ENCODE measurements around the gene NPTXR. TPM values are rescaled to one million over a fixed set of nuclear protein-coding genes. Genes with fewer than 3 reads are reported as not detected.

Gene NPTXR
- total RNA-seq, 4 donors from 2014 or later: 7.9 to 21.7 (median 12.5) TPM

DNA sequence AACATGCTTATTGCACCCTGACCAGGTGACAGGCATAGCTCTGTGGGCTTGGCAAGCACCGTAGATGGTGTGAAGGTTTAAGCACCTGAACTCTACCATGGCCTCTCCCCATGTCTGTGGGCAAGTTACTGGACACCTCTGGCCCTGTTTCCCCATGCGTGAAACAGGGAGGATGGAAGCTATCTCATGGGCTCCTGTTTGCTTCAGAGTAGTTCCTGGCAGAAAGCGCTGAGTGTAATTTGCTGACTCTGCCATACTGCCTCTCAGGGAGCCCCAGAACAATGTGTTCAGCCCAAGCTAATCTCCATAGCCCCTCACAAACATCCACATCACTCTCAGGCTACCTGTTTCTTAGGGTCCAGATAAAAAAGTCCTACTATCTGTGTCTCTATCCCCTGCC lies 25.8 kb upstream of the NPTXR start:
- no peaks in the 10 kb centered on the region for H3K9me3 ChIP-seq
- WGBS, 2 donors (ENCODE audit: low coverage in 1 of 2): 31 to 40% methylated on average over 2 to 3 of the region's 3 CpGs
- H3K4me1 ChIP-seq: peaks cover 13 to 82% (median 32%) of the 10 kb centered on the region in 3 donors
- peak overlapping the region in 3 of 4 donors; percentile 95 to 98 (median 96) for H3K27ac ChIP-seq
- no peaks in the 10 kb centered on the region for H3K27me3 ChIP-seq
- ATAC-seq: no peak
- H3K36me3 ChIP-seq: peaks cover 0 to 52% of the 10 kb centered on the region in 2 donors
- peak overlapping the region in 1 of 2 donors; percentile 86 for H3K4me3 ChIP-seq
- no peak for TF ChIP-seq POLR2AphosphoS5 (IDR thresholded peaks at IDR 0.05)
- no peak for TF ChIP-seq POLR2A (IDR thresholded peaks at IDR 0.05)
- TF ChIP-seq, protein P1, sequence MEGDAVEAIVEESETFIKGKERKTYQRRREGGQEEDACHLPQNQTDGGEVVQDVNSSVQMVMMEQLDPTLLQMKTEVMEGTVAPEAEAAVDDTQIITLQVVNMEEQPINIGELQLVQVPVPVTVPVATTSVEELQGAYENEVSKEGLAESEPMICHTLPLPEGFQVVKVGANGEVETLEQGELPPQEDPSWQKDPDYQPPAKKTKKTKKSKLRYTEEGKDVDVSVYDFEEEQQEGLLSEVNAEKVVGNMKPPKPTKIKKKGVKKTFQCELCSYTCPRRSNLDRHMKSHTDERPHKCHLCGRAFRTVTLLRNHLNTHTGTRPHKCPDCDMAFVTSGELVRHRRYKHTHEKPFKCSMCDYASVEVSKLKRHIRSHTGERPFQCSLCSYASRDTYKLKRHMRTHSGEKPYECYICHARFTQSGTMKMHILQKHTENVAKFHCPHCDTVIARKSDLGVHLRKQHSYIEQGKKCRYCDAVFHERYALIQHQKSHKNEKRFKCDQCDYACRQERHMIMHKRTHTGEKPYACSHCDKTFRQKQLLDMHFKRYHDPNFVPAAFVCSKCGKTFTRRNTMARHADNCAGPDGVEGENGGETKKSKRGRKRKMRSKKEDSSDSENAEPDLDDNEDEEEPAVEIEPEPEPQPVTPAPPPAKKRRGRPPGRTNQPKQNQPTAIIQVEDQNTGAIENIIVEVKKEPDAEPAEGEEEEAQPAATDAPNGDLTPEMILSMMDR (IDR thresholded peaks at IDR 0.05): no peak
- no peak for TF ChIP-seq EP300 (IDR thresholded peaks at IDR 0.05)

DNA sequence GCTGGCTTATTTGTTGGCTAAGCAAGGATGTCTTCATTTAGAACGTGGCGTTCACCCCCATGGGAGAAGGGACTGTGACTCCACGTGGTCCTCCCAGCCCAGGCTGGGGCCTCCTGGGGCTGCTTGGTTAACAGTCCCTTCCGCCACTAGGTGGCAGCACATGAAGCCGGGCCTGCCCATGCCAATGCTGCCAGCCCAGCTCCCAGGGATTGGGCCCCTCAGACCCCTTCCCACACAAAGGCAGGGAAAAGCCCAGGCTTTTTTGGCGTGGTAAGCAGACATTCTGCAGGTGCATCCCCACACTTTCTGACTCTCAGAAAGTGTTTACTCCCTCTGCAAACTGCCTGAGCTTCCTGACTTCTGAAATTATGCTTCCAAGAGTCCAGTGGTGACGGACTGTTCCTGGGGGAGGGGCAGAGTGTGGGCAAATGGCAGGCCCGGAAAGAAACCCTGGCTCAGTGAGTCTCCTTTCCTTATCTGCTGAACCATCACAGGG lies 25.1 kb upstream of the NPTXR start:
- no peak overlapping the region for H3K4me3 ChIP-seq
- no peaks in the 10 kb centered on the region for H3K9me3 ChIP-seq
- WGBS, 2 donors (ENCODE audit: low coverage in 1 of 2): 0 to 20% methylated on average over 1 of the region's 8 CpGs
- no peaks in the 10 kb centered on the region for H3K27me3 ChIP-seq
- H3K36me3 ChIP-seq: peaks cover 0 to 52% of the 10 kb centered on the region in 2 donors
- peak overlapping the region in 1 of 4 donors; percentile 95 for H3K27ac ChIP-seq
- no peak for TF ChIP-seq POLR2AphosphoS5 (IDR thresholded peaks at IDR 0.05)
- TF ChIP-seq, protein P1 (IDR thresholded peaks at IDR 0.05): peak in 3 of 4 experiments; percentile 84 to 92 (median 89)
- H3K4me1 ChIP-seq: peaks cover 17 to 86% (median 40%) of the 10 kb centered on the region in 3 donors
- ATAC-seq: no peak

GRCh38 chr22:38868286-38868721 lies 24.5 kb upstream of the NPTXR start:
- Histone ChIP-seq H3K4me3 (no peak overlapping the region), H3K27ac (no peak overlapping the region), H3K36me3 (peaks cover 0 to 52% of the 10 kb centered on the region in 2 donors), H3K4me1 (peaks cover 17 to 86% (median 43%) of the 10 kb centered on the region in 3 donors), H3K27me3 (no peaks in the 10 kb centered on the region), H3K9me3 (no peaks in the 10 kb centered on the region)
- 50 to 61% methylated on average over 1 to 3 of the region's 8 CpGs for WGBS, 2 donors (ENCODE audit: low coverage in 1 of 2)
- TF ChIP-seq POLR2A (IDR thresholded peaks at IDR 0.05) (no peak), POLR2AphosphoS5 (IDR thresholded peaks at IDR 0.05) (no peak), EP300 (IDR thresholded peaks at IDR 0.05) (no peak)
- TF ChIP-seq, protein P1 (IDR thresholded peaks at IDR 0.05): no peak
- ATAC-seq: no peak

DNA sequence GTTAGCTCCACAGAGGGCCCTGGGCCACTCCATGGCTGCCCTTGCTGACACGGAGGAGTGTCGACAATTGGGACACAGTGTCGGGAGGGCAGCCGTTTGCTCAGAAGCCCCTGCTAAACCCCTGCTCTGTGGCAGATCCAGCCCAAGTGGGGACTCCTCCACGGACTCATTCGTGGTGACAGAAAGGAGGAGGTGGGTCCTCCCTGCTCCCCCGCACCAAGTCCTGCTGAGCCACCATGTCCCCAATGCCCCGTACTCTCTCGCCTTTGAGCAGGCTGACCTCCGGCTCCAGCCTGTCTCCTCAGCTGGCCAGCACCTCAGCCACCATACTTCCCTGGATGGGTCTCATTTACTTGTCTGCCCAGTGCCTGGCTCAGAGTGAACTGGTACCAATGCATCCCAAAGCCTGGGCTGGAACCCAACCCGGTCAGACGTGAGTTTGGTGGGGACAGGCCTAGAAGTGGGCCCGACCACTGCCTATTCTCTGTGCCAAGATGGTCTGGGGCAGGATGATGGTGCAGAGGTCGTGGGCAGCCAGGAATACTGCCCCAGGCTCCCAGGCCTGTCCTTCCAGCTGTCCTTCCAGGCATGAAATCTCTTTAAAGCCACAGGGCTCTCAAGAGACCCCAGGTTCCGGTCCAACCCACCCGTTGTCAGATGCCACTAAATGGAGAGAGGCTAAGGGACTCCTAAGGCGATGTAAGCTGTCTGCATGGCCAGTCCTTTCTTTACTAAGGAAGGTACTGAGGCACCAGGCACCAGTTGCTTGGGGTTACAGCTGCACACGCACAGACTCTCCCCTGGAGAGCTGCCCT lies 23.9 kb upstream of the NPTXR start:
- no peaks in the 10 kb centered on the region for H3K9me3 ChIP-seq
- H3K36me3 ChIP-seq: peaks cover 0 to 52% of the 10 kb centered on the region in 2 donors
- 82% methylated on average over 5 of the region's 18 CpGs; no CpG with 5 or more reads in 1 of the 2 donors for WGBS, 2 donors (ENCODE audit: low coverage in 1 of 2)
- H3K27ac ChIP-seq: no peak overlapping the region
- no peak overlapping the region for H3K4me3 ChIP-seq
- peaks cover 19 to 90% (median 50%) of the 10 kb centered on the region in 3 donors for H3K4me1 ChIP-seq
- TF ChIP-seq POLR2AphosphoS5 (IDR thresholded peaks at IDR 0.05) (no peak), EP300 (IDR thresholded peaks at IDR 0.05) (no peak), POLR2A (IDR thresholded peaks at IDR 0.05) (no peak)
- TF ChIP-seq, protein P1 (IDR thresholded peaks at IDR 0.05): no peak
- no peaks in the 10 kb centered on the region for H3K27me3 ChIP-seq
- no peak for ATAC-seq
